ENCODE results near the gene HOMER3.

DNA sequence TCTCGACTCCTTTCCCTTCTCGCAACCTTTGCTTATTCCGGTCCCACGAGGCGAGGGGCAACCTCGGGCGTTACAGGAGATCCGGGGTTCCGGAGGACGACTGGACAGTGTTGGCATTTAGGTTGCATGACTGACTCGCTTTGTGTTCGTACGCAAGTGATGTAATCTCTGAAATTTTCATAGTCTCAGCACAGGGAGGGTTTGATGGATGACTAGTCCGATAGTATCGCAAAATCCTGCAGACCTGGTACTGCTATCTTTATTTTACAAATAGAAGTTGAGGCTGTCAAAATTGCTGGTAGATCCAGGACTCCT lies 21.2 kb downstream of the HOMER3 start:
- TF ChIP-seq, protein P1, sequence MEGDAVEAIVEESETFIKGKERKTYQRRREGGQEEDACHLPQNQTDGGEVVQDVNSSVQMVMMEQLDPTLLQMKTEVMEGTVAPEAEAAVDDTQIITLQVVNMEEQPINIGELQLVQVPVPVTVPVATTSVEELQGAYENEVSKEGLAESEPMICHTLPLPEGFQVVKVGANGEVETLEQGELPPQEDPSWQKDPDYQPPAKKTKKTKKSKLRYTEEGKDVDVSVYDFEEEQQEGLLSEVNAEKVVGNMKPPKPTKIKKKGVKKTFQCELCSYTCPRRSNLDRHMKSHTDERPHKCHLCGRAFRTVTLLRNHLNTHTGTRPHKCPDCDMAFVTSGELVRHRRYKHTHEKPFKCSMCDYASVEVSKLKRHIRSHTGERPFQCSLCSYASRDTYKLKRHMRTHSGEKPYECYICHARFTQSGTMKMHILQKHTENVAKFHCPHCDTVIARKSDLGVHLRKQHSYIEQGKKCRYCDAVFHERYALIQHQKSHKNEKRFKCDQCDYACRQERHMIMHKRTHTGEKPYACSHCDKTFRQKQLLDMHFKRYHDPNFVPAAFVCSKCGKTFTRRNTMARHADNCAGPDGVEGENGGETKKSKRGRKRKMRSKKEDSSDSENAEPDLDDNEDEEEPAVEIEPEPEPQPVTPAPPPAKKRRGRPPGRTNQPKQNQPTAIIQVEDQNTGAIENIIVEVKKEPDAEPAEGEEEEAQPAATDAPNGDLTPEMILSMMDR (IDR thresholded peaks at IDR 0.05): no peak
- TF ChIP-seq POLR2A (IDR thresholded peaks at IDR 0.05): no peak
- TF ChIP-seq POLR2AphosphoS5 (IDR thresholded peaks at IDR 0.05): no peak
